Fibroblast of lung (primary cell): ENCODE results near the gene LRRIQ3. TPM values are rescaled to one million over a fixed set of nuclear protein-coding genes. Genes with fewer than 3 reads are reported as not detected.

Experiments used
- DNase-seq, 2 donors: peaks; one replicate each; pipeline versions ENCODE4 v3.0.0 to v3.0.0-alpha.2; 2010; ENCODE audit warnings: low read depth in 2 of 2
- H2AFZ ChIP-seq: 2 replicates; pipeline ENCODE4 v1.5.1; 2012; ENCODE audit warnings: low read length, control low read depth, inconsistent platforms
- H3K27ac ChIP-seq: 2 replicates; pipeline ENCODE4 v1.5.1; 2011; ENCODE audit warnings: low read length, control low read depth; ENCODE audit not compliant: insufficient read depth
- H3K27me3 ChIP-seq: 2 replicates; pipeline ENCODE4 v1.5.1; 2011; ENCODE audit warnings: mild to moderate bottlenecking, low read length; ENCODE audit not compliant: control insufficient read depth, insufficient read depth
- H3K36me3 ChIP-seq: 2 replicates; pipeline ENCODE4 v1.5.1; 2011; ENCODE audit warnings: low read length; ENCODE audit not compliant: control insufficient read depth, insufficient read depth
- H3K4me1 ChIP-seq: 2 replicates; pipeline ENCODE4 v1.5.1; 2011; ENCODE audit warnings: low read length; ENCODE audit not compliant: control insufficient read depth, insufficient read depth; ENCODE audit errors: extremely low read depth
- H3K4me2 ChIP-seq: 2 replicates; pipeline ENCODE4 v1.5.1; 2011; ENCODE audit warnings: low read length, control low read depth; ENCODE audit not compliant: insufficient read depth; ENCODE audit errors: extremely low read depth
- H3K4me3 ChIP-seq, 4 experiments: fragments of 200-600 bp in 1 of 4; sonication (generic) in 1 of 4; replicated peaks in 1 of 4; 2 replicates each; pipeline ENCODE4 v1.5.1; 2011 to 2016; ENCODE audit warnings: low read length in 4 of 4, low read depth in 3 of 4, mild to moderate bottlenecking in 3 of 4, control low read depth in 2 of 4, inconsistent platforms in 1 of 4, mixed read lengths in 1 of 4; ENCODE audit not compliant: insufficient read depth in 1 of 4; ENCODE audit errors: control extremely low read depth in 1 of 4
- H3K79me2 ChIP-seq: 2 replicates; pipeline ENCODE4 v1.5.1; 2012; ENCODE audit warnings: mild to moderate bottlenecking, low read length, inconsistent platforms; ENCODE audit not compliant: control insufficient read depth, insufficient read depth
- H3K9ac ChIP-seq: 2 replicates; pipeline ENCODE4 v1.5.1; 2011; ENCODE audit warnings: mild to moderate bottlenecking, low read length, control low read depth; ENCODE audit not compliant: insufficient read depth
- H3K9me3 ChIP-seq: 2 replicates; pipeline ENCODE4 v1.5.1; 2012; ENCODE audit warnings: low read depth, low read length; ENCODE audit not compliant: control insufficient read depth, insufficient read depth
- H4K20me1 ChIP-seq: 2 replicates; pipeline ENCODE4 v1.5.1; 2011; ENCODE audit warnings: low read length; ENCODE audit not compliant: control insufficient read depth, insufficient read depth; ENCODE audit errors: extremely low read depth
- EZH2 ChIP-seq: IDR thresholded peaks from 2 replicates; pipeline ENCODE4 v1.5.1; 2012; ENCODE audit warnings: low read length, control low read depth, mild to moderate bottlenecking; ENCODE audit errors: missing control alignments
- polyA plus RNA-seq, 2 donors: library from polyadenylated mRNA; depleted of rRNA in 1 of 2; stranded (reverse) in 1 of 2; unstranded in 1 of 2; fragments of >200 nt; gene quantifications; 2 replicates each; pipeline ENCODE4 v1.2.1, GENCODE V29; 2011 to 2012; ENCODE audit warnings: missing spikeins in 1 of 2
- total RNA-seq: library from RNA; depleted of rRNA; stranded (reverse); fragments of >200 nt; gene quantifications from 2 replicates; pipeline ENCODE4 v1.2.1, GENCODE V29; 2014
- TF ChIP-seq, protein P1 (sequence below), 2 donors: IDR thresholded peaks in 1 of 2; conservative IDR thresholded peaks in 1 of 2; 1 replicate in 1 of 2; 2 replicates in 1 of 2; pipeline ENCODE4 v1.5.1; 2011 to 2012; ENCODE audit warnings: low read length in 2 of 2, control low read depth in 1 of 2, inconsistent platforms in 1 of 2, low read depth in 1 of 2, mild to moderate bottlenecking in 1 of 2

Gene LRRIQ3
- total and polyA plus RNA-seq, 2 donors (not counting 1 experiment from before 2014, with no cell fraction given) = 0.56 to 1.3 TPM

DNA sequence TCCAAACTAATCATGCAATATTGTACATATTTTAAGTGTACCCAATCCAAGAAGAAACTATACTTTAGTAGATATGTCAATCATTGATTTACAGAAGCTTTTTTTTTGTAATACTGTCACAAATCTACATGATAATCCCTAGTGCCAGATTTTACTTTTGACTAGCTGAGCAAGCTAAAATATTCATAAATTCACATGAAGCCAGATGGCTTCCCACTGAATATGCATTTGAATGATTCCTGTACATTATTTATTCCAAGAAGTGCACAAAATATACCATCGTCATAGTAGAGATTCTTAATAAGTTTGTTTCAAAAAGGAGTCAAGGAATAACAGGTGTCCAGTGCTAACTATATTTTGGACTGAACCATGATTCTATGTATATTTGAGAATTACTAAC lies 17.3 kb upstream of the LRRIQ3 start:
- H3K27ac ChIP-seq = no peak overlapping the region
- H3K36me3 ChIP-seq = no peaks in the 10 kb centered on the region
- no peak overlapping the region for H2AFZ ChIP-seq
- H3K9me3 ChIP-seq = no peaks in the 10 kb centered on the region
- H3K79me2 ChIP-seq = no peaks in the 10 kb centered on the region
- no peak for DNase-seq
- H3K4me3 ChIP-seq = no peak overlapping the region
- no peak overlapping the region for H3K9ac ChIP-seq
- no peaks in the 10 kb centered on the region for H3K27me3 ChIP-seq
- H4K20me1 ChIP-seq = no peaks in the 10 kb centered on the region
- TF ChIP-seq, protein P1, sequence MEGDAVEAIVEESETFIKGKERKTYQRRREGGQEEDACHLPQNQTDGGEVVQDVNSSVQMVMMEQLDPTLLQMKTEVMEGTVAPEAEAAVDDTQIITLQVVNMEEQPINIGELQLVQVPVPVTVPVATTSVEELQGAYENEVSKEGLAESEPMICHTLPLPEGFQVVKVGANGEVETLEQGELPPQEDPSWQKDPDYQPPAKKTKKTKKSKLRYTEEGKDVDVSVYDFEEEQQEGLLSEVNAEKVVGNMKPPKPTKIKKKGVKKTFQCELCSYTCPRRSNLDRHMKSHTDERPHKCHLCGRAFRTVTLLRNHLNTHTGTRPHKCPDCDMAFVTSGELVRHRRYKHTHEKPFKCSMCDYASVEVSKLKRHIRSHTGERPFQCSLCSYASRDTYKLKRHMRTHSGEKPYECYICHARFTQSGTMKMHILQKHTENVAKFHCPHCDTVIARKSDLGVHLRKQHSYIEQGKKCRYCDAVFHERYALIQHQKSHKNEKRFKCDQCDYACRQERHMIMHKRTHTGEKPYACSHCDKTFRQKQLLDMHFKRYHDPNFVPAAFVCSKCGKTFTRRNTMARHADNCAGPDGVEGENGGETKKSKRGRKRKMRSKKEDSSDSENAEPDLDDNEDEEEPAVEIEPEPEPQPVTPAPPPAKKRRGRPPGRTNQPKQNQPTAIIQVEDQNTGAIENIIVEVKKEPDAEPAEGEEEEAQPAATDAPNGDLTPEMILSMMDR (conservative IDR thresholded peaks at IDR 0.05 in 1 of 2, IDR thresholded peaks at IDR 0.05 in 1 of 2; ENCODE audit: low read depth in 1 of 2, low read length in 2 of 2) = no peak
- no peak for TF ChIP-seq EZH2
- H3K4me2 ChIP-seq = no peak overlapping the region
- no peaks in the 10 kb centered on the region for H3K4me1 ChIP-seq

GRCh38 chr1:74205266-74205665 lies 7.3 kb upstream of the LRRIQ3 start:
- no peak overlapping the region for H3K9ac ChIP-seq
- DNase-seq = peak in 1 of 2 donors; percentile 76
- H3K4me2 ChIP-seq = no peak overlapping the region
- no peak overlapping the region for H3K27ac ChIP-seq
- no peaks in the 10 kb centered on the region for H3K9me3 ChIP-seq
- H3K79me2 ChIP-seq = no peaks in the 10 kb centered on the region
- TF ChIP-seq, protein P1 (conservative IDR thresholded peaks at IDR 0.05 in 1 of 2, IDR thresholded peaks at IDR 0.05 in 1 of 2; ENCODE audit: low read depth in 1 of 2, low read length in 2 of 2) = no peak
- no peak for TF ChIP-seq EZH2
- H4K20me1 ChIP-seq = no peaks in the 10 kb centered on the region
- no peak overlapping the region for H3K4me3 ChIP-seq
- H3K4me1 ChIP-seq = no peaks in the 10 kb centered on the region
- H3K36me3 ChIP-seq = peaks cover 3% of the 10 kb centered on the region
- no peak overlapping the region for H2AFZ ChIP-seq
- H3K27me3 ChIP-seq = no peaks in the 10 kb centered on the region

GRCh38 chr1:74199504-74199903 lies 1.5 kb upstream of the LRRIQ3 start:
- Histone ChIP-seq H3K9me3 (no peaks in the 10 kb centered on the region), H4K20me1 (no peaks in the 10 kb centered on the region), H3K4me1 (no peaks in the 10 kb centered on the region), H3K27ac (no peak overlapping the region), H3K9ac (no peak overlapping the region), H2AFZ (no peak overlapping the region), H3K4me3 (peak overlapping the region in 1 of 4 experiments; percentile 92), H3K4me2 (no peak overlapping the region), H3K79me2 (no peaks in the 10 kb centered on the region), H3K27me3 (no peaks in the 10 kb centered on the region), H3K36me3 (peaks cover 2% of the 10 kb centered on the region)
- no peak for DNase-seq
- TF ChIP-seq, protein P1 (conservative IDR thresholded peaks at IDR 0.05 in 1 of 2, IDR thresholded peaks at IDR 0.05 in 1 of 2; ENCODE audit: low read depth in 1 of 2, low read length in 2 of 2) = no peak
- no peak for TF ChIP-seq EZH2
